Neural cell (in vitro differentiated cells): ENCODE measurements around the gene SMCO4. TPM values are rescaled to one million over a fixed set of nuclear protein-coding genes. Genes with fewer than 3 reads are reported as not detected.

Experiments used
- H2AFZ ChIP-seq: fragments of 200-600, 300-800 bp; sonication (generic), shearing (Covaris generic); 2 replicates; pipeline ENCODE4 v1.6.0; 2014; ENCODE audit warnings: low read depth, mild to moderate bottlenecking, antibody characterized with exemption, low read length, moderate library complexity
- H3F3A ChIP-seq: fragments of 200-600 bp; shearing (Covaris generic); 2 replicates; pipeline ENCODE4 v1.6.1; 2016; ENCODE audit warnings: mild to moderate bottlenecking, moderate library complexity, mixed read lengths, antibody characterized with exemption, low read length; ENCODE audit not compliant: insufficient read depth, poor library complexity, severe bottlenecking
- H3K27ac ChIP-seq: fragments of 200-600, 300-800 bp; sonication (generic), shearing (Covaris generic); 2 replicates; pipeline ENCODE4 v1.5.1; 2014; ENCODE audit warnings: mild to moderate bottlenecking, low read length, moderate library complexity
- H3K27me3 ChIP-seq: fragments of 300-800, 200-600 bp; sonication (generic), shearing (Covaris generic); 2 replicates; pipeline ENCODE4 v1.6.0; 2014; ENCODE audit warnings: mild to moderate bottlenecking, low read depth, low read length, moderate library complexity; ENCODE audit not compliant: insufficient read depth
- H3K36me3 ChIP-seq: fragments of 300-800, 200-600 bp; sonication (generic), shearing (Covaris generic); 2 replicates; pipeline ENCODE4 v1.5.1; 2014; ENCODE audit warnings: mild to moderate bottlenecking, antibody characterized with exemption, low read length, moderate library complexity; ENCODE audit not compliant: insufficient read depth
- H3K4me2 ChIP-seq: fragments of 300-800, 200-600 bp; sonication (generic), shearing (Covaris generic); 2 replicates; pipeline ENCODE4 v1.6.0; 2014; ENCODE audit warnings: mild to moderate bottlenecking, low read length
- H3K4me3 ChIP-seq: fragments of 300-800, 200-600 bp; sonication (generic), shearing (Covaris generic); 2 replicates; pipeline ENCODE4 v1.5.1; 2014; ENCODE audit warnings: mild to moderate bottlenecking, low read length, moderate library complexity
- H3K79me2 ChIP-seq: fragments of 200-600 bp; shearing (Covaris generic); replicated peaks from 2 replicates; pipeline ENCODE4 v1.6.0; 2014; ENCODE audit warnings: mild to moderate bottlenecking, low read length, moderate library complexity; ENCODE audit not compliant: insufficient read depth
- H3K9ac ChIP-seq: fragments of 300-800, 200-600 bp; sonication (generic), shearing (Covaris generic); 2 replicates; pipeline ENCODE4 v1.6.1; 2016; ENCODE audit warnings: mild to moderate bottlenecking, low read length, mixed read lengths
- H3K9me2 ChIP-seq: fragments of 200-600 bp; shearing (Covaris generic); 2 replicates; pipeline ENCODE4 v1.6.1; 2016; ENCODE audit warnings: mild to moderate bottlenecking, low read length, mixed read lengths; ENCODE audit not compliant: insufficient read depth
- H3K9me3 ChIP-seq: fragments of 200-600, 300-800 bp; sonication (generic), shearing (Covaris generic); 2 replicates; pipeline ENCODE4 v1.6.1; 2016; ENCODE audit warnings: mild to moderate bottlenecking, mixed run types, low read length, moderate library complexity, mixed read lengths
- H4K20me1 ChIP-seq: fragments of 200-600 bp; shearing (Covaris generic); 2 replicates; pipeline ENCODE4 v1.6.1; 2016; ENCODE audit warnings: mild to moderate bottlenecking, mixed run types; ENCODE audit not compliant: insufficient read depth
- EP300 ChIP-seq: fragments of 450-650 bp; conservative IDR thresholded peaks from 2 replicates; pipeline ENCODE4 v1.6.1; 2014; ENCODE audit warnings: antibody characterized with exemption, mild to moderate bottlenecking, moderate library complexity; ENCODE audit not compliant: poor library complexity, severe bottlenecking
- EZH2 ChIP-seq: fragments of 200-600, 300-800 bp; shearing (Covaris generic), sonication (generic); IDR thresholded peaks from 2 replicates; pipeline ENCODE4 v1.6.1; 2014; ENCODE audit warnings: antibody characterized with exemption, low read length, borderline replicate concordance, mild to moderate bottlenecking; ENCODE audit not compliant: insufficient read depth, poor library complexity, severe bottlenecking
- MXI1 ChIP-seq: fragments of 450-650 bp; conservative IDR thresholded peaks from 2 replicates; pipeline ENCODE4 v1.6.1; 2014; ENCODE audit warnings: antibody characterized with exemption, mild to moderate bottlenecking; ENCODE audit not compliant: poor library complexity, severe bottlenecking
- POLR2AphosphoS5 ChIP-seq: IDR thresholded peaks from 2 replicates; pipeline ENCODE4 v1.6.1; 2012
- RAD21 ChIP-seq: fragments of 450-650 bp; conservative IDR thresholded peaks from 2 replicates; pipeline ENCODE4 v1.6.1; 2014; ENCODE audit warnings: antibody characterized with exemption, mild to moderate bottlenecking, moderate library complexity
- SMC3 ChIP-seq: fragments of 450-650 bp; conservative IDR thresholded peaks from 2 replicates; pipeline ENCODE4 v1.6.1; 2014; ENCODE audit warnings: antibody characterized with exemption, mild to moderate bottlenecking, moderate library complexity; ENCODE audit not compliant: poor library complexity
- TAF1 ChIP-seq: IDR thresholded peaks from 2 replicates; pipeline ENCODE4 v1.6.1; 2012; ENCODE audit warnings: low read depth
- polyA plus RNA-seq: library from polyadenylated mRNA; depleted of rRNA; stranded (reverse); fragments of >200 nt; gene quantifications from 2 replicates; pipeline ENCODE4 v1.2.3, GENCODE V29; 2014
- TF ChIP-seq, protein P1 (sequence below): IDR thresholded peaks from 2 replicates; pipeline ENCODE4 v1.6.1; 2012; ENCODE audit warnings: borderline replicate concordance
- TF ChIP-seq, protein P2 (sequence below): fragments of 450-650 bp; IDR thresholded peaks from 2 replicates; pipeline ENCODE4 v1.5.1; 2014; ENCODE audit warnings: antibody characterized with exemption, mild to moderate bottlenecking, moderate library complexity; ENCODE audit not compliant: poor library complexity, severe bottlenecking

The SMCO4 gene
- polyA plus RNA-seq, 1 donor from 2014 or later, result 10.0 TPM

DNA sequence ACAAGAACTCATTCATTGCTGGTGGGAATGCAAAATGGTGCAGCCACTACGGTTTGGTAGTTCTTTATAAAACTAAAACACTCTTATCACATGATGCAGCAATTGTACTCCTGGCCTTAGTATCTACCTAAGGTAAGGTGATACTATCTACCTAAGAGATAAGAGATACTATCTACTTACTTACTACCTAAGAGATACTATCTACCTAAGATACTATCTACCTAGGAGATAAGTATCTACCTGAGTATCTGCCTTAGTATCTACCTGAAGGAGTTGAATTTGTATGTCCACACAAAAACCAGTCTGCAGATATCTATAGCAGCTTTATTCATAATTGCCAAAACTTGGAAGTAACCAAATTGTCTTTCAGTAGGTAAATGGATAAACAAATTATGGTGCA is 29.0 kb upstream of the SMCO4 start:
- Histone ChIP-seq H3K36me3 (no peaks in the 10 kb centered on the region), H3K4me2 (no peak overlapping the region), H3K79me2 (no peaks in the 10 kb centered on the region), H3K4me3 (no peak overlapping the region), H4K20me1 (no peaks in the 10 kb centered on the region), H3K27me3 (no peaks in the 10 kb centered on the region), H3F3A (no peaks in the 10 kb centered on the region), H2AFZ (no peak overlapping the region), H3K9me3 (no peaks in the 10 kb centered on the region), H3K9me2 (no peaks in the 10 kb centered on the region), H3K9ac (no peak overlapping the region), H3K27ac (no peak overlapping the region)
- TF ChIP-seq EP300, result no peak
- TF ChIP-seq TAF1, result no peak
- TF ChIP-seq EZH2, result no peak
- TF ChIP-seq, protein P1, sequence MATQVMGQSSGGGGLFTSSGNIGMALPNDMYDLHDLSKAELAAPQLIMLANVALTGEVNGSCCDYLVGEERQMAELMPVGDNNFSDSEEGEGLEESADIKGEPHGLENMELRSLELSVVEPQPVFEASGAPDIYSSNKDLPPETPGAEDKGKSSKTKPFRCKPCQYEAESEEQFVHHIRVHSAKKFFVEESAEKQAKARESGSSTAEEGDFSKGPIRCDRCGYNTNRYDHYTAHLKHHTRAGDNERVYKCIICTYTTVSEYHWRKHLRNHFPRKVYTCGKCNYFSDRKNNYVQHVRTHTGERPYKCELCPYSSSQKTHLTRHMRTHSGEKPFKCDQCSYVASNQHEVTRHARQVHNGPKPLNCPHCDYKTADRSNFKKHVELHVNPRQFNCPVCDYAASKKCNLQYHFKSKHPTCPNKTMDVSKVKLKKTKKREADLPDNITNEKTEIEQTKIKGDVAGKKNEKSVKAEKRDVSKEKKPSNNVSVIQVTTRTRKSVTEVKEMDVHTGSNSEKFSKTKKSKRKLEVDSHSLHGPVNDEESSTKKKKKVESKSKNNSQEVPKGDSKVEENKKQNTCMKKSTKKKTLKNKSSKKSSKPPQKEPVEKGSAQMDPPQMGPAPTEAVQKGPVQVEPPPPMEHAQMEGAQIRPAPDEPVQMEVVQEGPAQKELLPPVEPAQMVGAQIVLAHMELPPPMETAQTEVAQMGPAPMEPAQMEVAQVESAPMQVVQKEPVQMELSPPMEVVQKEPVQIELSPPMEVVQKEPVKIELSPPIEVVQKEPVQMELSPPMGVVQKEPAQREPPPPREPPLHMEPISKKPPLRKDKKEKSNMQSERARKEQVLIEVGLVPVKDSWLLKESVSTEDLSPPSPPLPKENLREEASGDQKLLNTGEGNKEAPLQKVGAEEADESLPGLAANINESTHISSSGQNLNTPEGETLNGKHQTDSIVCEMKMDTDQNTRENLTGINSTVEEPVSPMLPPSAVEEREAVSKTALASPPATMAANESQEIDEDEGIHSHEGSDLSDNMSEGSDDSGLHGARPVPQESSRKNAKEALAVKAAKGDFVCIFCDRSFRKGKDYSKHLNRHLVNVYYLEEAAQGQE, result no peak
- TF ChIP-seq, protein P2, sequence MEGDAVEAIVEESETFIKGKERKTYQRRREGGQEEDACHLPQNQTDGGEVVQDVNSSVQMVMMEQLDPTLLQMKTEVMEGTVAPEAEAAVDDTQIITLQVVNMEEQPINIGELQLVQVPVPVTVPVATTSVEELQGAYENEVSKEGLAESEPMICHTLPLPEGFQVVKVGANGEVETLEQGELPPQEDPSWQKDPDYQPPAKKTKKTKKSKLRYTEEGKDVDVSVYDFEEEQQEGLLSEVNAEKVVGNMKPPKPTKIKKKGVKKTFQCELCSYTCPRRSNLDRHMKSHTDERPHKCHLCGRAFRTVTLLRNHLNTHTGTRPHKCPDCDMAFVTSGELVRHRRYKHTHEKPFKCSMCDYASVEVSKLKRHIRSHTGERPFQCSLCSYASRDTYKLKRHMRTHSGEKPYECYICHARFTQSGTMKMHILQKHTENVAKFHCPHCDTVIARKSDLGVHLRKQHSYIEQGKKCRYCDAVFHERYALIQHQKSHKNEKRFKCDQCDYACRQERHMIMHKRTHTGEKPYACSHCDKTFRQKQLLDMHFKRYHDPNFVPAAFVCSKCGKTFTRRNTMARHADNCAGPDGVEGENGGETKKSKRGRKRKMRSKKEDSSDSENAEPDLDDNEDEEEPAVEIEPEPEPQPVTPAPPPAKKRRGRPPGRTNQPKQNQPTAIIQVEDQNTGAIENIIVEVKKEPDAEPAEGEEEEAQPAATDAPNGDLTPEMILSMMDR, result no peak
- no peak for TF ChIP-seq SMC3
- TF ChIP-seq POLR2AphosphoS5, result no peak
- TF ChIP-seq RAD21, result no peak
- TF ChIP-seq MXI1, result no peak

DNA sequence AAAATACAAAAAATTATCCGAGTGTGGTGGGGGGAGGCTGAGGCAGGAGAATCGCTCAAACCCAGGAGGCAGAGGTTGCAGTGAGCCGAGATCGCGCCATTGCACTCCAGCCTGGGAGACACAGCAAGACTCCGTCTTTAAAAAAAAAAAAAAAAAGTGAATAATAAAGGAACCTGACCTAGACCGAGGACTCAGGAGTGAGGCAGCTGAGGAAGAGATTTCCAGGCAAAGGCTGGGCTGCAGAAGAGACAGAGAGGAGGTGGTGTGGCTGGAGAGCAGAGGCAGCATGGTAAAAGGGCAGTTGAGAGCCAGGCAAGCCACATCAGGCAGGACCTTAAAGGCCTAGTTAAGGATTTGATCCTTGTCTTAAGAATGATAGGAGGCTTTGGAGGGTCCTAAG is 28.4 kb upstream of the SMCO4 start:
- Histone ChIP-seq H3K9me3 (no peaks in the 10 kb centered on the region), H3K4me3 (no peak overlapping the region), H3K27ac (no peak overlapping the region), H3F3A (no peaks in the 10 kb centered on the region), H3K27me3 (no peaks in the 10 kb centered on the region), H3K4me2 (no peak overlapping the region), H3K9ac (no peak overlapping the region), H4K20me1 (no peaks in the 10 kb centered on the region), H3K9me2 (no peaks in the 10 kb centered on the region), H2AFZ (no peak overlapping the region), H3K79me2 (no peaks in the 10 kb centered on the region), H3K36me3 (no peaks in the 10 kb centered on the region)
- TF ChIP-seq, protein P2, result no peak
- TF ChIP-seq RAD21, result no peak
- TF ChIP-seq MXI1, result no peak
- TF ChIP-seq EP300, result no peak
- TF ChIP-seq TAF1, result no peak
- TF ChIP-seq, protein P1, result no peak
- no peak for TF ChIP-seq POLR2AphosphoS5
- TF ChIP-seq EZH2, result no peak
- no peak for TF ChIP-seq SMC3
